Measurements from ENCODE around the gene CARMIL3.
"Not testable (repeated sequence)": the region's sequence is repeated elsewhere in the genome, so short reads cannot be mapped to it uniquely, and the experiment has no call there.

CARMIL3 gene

DNA sequence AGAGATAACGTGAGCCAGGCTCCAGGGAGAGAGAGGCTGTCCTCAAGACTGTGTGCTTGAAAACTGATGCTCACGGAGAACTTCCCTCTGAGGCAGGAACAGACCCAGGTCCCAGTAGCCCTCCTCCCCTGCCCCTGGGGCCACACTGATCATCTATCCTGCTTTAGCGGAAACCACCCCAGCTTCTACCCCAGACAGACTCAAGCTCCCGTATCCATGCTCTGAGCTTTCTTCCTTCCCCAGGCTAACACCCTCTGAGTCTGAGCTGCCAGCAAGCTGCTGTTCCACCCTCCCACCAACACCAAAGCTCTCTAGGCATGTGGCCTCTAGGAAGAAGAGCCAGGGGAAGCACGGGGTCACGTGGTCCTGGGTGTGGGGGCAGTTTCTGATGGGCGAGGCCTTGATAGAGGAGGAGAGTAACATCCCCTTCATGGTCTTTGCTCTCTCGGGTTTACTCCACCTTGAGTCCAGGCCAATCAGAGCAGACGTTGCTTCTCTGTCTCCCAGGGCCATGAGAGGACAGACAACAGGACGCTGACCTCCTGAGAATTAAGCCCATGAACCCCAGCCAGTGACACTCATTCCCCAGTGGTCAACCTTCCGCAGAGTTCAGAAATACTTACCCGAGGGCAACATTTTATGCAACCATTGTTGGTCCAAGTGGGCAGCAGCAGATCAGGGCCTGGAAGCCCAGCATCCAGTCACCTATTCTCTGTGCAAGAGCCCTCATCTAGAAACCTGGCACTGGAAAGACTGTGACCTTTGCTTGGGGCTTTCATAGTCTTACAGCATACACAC, 43.7 kb downstream of the CARMIL3 start:
- DNase-seq (ENCODE audit: low read depth in 2 of 2), result peak; percentile 47 to 75

DNA sequence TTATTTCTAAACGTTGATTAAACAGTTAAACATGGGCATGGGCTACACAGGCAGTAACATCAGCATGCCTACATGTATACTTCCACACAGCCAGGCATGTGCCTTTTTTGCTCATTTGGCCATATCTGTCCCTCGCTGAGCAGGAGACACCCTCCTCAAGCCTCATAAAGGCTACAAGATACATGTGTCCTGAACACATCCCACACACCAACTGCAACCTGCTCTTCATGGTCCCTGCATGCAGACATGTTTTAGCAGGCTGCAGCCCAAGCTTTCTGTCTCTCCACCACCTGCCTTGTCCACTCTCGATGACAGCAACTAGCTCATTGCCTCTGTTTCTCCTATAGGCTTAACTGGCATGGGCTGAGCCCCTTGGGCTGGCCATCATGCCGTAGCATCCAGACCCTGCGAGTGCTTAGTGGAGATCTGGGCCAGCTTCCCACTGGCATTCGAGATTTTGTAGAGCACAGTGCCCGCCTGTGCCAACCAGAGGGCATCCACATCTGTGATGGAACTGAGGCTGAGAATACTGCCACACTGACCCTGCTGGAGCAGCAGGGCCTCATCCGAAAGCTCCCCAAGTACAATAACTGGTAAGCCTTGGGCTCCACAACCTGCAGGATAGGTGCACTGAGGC, 44.9 kb downstream of the CARMIL3 start:
- DNase-seq (ENCODE audit: low read depth in 2 of 2), result no peak

DNA sequence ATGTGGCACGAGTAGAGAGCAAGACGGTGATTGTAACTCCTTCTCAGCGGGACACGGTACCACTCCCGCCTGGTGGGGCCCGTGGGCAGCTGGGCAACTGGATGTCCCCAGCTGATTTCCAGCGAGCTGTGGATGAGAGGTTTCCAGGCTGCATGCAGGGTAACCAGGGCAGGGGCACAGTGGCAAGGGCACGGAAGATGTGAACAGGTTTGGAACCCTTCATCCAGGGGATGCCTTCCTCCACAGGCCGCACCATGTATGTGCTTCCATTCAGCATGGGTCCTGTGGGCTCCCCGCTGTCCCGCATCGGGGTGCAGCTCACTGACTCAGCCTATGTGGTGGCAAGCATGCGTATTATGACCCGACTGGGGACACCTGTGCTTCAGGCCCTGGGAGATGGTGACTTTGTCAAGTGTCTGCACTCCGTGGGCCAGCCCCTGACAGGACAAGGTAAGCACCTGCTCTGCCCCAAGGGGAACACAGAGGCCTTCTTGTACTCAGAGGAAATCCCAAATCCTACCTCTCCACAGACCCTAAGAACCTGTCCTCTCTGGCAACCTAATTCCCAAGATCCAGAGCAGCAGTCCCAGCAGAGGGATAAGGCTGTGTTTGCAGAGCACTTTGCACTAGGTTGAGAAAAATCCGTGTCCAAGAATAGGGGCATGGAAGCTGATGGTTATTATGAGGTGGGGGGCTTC, 46.6 kb downstream of the CARMIL3 start:
- DNase-seq (ENCODE audit: low read depth in 2 of 2), result no peak

DNA sequence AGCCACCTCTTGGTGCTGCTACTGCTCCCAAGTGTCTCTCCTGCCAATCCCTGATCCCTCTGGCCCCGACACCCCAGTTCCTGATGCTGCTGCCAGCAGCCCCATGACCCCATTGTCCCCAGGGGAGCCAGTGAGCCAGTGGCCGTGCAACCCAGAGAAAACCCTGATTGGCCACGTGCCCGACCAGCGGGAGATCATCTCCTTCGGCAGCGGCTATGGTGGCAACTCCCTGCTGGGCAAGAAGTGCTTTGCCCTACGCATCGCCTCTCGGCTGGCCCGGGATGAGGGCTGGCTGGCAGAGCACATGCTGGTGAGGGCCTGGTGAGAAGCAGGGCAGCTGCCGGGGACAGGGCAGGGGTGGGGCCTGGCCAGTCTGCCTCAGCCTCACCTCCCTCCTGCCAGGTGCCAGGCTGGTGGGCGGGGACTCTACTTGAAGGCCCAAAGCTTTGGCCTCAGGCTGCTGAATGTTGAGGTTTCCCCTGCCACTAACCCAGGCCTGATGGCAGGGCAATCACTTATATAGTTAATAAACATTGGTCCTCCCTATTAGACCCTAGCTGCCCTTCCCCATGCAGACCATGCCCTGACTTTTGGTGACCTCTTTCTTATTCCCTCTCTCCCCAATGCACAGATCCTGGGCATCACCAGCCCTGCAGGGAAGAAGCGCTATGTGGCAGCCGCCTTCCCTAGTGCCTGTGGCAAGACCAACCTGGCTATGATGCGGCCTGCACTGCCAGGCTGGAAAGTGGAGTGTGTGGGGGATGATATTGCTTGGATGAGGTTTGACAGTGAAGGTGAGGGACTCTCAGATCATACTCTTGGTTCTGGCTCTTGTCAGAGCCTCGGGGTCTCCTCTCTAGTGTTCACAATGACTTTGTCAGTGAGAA, 47.4 kb downstream of the CARMIL3 start:
- DNase-seq (ENCODE audit: low read depth in 2 of 2), result no peak

DNA sequence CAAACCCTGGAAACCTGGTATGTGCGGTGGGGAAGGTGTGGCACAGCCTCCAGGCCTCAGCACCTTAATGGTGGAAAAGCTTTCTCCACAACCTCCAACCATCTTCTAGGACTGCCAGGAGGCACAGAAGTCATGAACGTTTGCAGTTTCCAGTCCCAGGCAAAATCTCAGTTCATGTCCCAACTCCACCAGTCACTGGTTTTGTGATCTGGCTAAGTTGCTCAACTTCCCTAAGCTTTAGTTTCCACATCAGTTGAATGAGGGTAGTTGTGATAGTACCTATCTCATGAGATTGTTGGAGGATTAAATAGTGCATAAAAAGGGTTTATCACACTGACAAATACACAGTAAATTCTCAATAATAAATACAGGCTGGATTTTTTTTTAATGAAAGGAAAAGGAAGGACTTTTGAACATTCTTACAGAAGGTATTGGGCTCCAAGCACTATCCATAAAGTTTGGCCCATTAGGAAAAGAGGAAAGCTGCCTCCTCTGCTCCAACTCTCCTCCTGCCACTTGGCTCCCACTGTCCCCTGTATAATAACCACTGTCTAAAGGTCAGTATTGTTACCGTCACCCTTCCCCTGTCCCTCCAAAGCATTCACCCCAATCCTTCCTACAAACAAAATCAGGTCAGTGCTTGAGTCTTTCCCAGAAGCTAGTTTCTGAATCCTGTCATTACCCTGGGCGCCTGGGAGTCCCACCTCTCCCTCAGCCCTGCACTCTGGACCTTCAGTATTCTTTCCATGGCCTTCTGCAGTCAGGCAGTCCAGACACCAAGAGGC, 48.6 kb downstream of the CARMIL3 start:
- no peak for DNase-seq (ENCODE audit: low read depth in 2 of 2)

DNA sequence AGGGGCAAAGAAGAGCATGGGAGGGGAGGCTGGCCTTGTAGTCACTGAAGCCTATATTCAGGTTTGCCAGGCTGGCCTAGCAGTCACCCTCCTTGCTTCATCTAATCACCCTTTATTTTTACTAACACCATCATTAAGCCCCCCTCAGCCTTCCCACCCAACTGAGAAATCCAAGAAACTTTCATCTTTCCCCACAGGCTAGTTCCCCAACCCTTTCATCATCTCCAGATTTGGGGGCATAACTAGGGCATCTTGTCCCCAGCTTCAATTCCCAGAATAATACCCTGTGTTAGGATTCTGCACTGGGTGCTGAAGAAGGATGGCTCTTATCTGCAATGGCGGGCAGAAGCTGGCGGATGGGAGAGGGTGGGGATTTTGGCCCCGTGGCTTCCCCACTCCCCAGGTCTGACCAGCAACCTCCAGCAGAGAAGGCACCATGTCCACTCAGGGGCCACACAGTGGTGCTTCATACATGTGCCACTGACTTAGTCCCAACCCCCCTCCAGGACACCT, 49.2 kb downstream of the CARMIL3 start:
- no peak for DNase-seq (ENCODE audit: low read depth in 2 of 2)

DNA sequence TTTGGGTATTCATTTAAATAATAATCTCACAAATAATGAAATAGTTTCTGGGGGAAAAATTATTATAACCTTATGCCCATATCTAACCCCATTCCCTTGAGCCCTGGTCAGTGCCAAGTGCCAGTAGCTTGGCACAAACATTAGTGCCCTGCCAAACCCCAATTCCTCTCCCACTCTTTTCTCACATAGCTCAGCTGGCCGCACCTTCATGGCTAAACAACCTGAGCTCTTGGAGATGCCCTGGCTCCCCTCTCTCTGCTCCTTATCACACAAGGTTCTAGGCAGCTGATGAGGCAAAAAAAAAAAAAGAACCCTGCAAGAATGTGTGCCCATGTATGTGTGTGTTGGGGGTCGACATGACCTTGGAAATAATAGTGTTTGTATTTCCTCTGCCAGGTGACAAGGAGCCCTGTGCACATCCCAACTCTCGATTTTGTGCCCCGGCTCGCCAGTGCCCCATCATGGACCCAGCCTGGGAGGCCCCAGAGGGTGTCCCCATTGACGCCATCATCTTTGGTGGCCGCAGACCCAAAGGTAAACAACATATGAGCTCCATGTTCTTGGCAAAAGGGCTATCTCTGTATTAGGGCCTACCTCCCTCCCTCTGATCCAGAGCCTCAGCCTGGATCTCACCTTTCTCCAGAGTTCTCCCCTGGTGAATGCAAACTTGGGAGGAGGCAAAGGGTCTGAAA, 50.7 kb downstream of the CARMIL3 start:
- DNase-seq (ENCODE audit: low read depth in 2 of 2), result no peak

DNA sequence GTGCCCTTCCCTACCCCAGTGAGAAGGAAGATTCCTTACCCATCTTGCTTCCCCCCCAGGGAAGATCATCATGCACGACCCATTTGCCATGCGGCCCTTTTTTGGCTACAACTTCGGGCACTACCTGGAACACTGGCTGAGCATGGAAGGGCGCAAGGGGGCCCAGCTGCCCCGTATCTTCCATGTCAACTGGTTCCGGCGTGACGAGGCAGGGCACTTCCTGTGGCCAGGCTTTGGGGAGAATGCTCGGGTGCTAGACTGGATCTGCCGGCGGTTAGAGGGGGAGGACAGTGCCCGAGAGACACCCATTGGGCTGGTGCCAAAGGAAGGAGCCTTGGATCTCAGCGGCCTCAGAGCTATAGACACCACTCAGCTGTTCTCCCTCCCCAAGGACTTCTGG, 51.6 kb downstream of the CARMIL3 start:
- DNase-seq (ENCODE audit: low read depth in 2 of 2), result no peak

DNA sequence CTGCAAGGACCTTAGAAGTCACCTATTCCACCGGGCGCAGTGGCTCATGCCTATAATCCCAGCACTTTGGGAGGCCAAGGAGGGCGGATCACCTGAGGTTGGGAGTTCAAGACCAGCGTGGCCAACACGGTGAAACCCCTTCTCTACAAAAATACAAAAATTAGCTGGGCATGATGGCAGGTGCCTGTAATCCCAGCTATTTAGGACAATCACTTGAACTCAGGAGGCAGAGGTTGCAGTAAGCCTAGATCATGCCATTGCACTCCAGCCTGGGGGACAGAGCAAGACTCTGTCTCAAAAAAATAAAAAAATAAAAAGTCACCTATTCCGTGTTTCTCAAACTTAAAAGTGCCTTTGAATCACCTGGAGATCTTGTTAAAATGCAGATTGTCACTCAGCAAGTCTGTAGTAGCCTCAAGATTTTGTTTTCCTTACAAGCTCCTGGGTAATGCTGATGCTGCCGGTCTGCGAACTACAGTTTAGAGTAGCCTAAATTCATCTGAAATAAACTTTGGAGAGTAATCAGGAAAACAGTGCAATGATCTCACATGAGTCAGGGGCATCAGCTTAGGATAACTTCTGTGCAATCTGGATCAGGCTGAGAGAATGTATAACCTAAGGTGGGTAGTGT, 53.9 kb downstream of the CARMIL3 start:
- not testable (repeated sequence) for DNase-seq (ENCODE audit: low read depth in 2 of 2)

DNA sequence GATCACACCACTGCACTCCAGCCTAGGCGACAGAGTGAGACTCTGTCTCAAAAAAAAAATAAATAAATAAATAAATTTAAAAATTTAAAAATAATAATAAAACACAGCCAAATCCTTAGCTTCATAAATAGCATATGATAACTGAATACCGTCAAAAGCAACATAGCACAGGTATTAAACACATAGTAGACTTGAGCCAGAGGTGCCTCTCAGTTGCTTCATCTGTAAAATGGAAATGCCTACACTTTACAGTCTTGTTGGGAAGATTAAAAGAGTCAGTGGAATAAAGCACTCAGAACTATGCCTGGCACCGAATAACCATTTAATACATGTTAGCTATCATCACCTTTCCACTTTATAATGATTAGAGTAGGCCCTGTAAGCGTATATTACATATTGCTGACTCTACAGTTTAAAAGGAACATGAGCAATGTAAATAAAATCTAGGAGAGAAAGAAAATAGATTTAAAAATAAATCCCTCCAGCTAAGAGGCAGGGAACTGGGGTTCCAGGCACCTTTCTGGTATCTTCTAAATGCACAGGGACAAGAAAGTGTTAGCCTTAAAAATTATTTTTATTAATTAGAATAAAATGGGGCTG, 55.0 kb downstream of the CARMIL3 start:
- no peak for DNase-seq (ENCODE audit: low read depth in 2 of 2)

DNA sequence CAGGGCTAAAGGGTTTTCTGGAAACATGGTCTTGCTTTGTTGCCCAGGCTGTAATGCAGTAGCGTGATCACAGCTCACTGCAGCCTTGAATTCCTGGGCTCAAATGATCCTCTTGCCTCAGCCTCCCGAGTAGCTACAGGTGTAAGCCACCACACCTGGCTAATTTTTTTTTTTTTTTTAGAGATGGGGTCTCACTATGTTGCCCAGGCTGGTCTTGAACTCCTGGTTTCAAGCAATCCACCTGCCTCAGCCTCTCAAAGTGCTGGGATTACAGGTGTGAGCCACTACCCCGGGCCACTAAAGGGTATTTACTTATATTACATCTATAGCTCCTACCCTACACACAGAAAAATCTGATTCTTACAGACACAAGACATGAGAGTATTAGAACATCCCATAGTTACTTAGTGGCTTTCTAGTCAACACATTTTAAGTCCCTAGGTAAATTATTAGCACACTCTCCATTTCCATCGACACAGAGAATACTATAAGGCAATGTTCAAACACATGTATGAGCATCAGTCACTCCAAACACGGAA, 56.6 kb downstream of the CARMIL3 start:
- no peak for DNase-seq (ENCODE audit: low read depth in 2 of 2)

DNA sequence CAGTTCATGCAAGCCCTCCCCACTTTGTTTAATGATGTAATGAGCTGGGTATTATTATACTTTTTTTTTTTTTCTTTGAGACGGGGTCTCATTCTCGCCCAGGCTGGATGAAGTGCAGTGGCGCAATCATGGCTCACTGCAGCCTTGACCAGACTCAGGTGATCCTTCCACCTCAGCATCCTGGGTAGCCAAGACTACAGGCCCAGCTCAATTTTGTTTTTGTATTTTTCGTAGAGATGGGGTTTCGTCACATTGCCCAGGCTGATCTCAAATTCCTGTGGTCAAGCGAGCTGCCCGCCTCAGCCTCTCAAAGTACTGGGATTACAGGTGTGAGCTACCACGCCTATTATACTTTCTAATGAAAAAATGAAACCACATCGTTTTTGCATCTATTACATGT, 58.3 kb downstream of the CARMIL3 start:
- DNase-seq (ENCODE audit: low read depth in 2 of 2), result no peak

DNA sequence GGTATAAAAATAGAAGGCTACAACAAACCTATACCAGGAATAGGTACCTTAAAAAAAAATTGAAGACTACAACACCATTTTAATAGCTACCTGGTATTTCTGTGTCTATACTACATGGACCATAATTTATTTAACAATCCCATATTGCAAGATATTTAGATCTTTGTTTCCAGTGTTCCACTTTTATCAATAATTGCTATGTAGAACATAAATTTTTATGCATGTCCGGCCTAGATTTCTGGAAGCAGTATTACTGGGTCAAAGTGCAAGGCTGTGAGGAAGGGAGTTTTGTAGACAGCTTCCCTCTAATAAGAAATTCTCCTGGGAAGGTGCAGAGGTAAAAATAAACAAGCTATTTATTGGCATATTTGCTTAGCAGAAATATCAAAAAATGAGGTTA, 58.7 kb downstream of the CARMIL3 start:
- DNase-seq (ENCODE audit: low read depth in 2 of 2), result no peak

DNA sequence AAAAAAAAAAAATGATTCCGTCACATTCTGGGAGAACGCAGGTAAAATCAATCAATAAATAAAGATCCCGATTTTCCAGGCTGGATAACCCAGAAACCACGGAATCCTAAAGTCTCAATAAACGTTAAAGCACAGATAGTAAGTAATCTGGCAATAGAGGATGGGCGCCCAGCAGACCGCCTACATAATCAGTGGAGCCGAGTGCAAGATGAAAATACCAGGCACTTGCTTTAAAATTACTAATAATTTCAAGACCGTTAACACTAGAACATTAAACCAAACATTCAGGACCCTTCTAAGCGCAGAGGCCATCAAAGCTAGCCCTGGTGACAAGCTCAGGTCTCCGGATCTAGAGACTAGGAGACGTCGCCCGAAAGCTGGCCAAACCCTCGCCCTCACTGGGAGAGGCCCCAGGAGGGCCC, 61.6 kb downstream of the CARMIL3 start:
- no peak for DNase-seq (ENCODE audit: low read depth in 2 of 2)

DNA sequence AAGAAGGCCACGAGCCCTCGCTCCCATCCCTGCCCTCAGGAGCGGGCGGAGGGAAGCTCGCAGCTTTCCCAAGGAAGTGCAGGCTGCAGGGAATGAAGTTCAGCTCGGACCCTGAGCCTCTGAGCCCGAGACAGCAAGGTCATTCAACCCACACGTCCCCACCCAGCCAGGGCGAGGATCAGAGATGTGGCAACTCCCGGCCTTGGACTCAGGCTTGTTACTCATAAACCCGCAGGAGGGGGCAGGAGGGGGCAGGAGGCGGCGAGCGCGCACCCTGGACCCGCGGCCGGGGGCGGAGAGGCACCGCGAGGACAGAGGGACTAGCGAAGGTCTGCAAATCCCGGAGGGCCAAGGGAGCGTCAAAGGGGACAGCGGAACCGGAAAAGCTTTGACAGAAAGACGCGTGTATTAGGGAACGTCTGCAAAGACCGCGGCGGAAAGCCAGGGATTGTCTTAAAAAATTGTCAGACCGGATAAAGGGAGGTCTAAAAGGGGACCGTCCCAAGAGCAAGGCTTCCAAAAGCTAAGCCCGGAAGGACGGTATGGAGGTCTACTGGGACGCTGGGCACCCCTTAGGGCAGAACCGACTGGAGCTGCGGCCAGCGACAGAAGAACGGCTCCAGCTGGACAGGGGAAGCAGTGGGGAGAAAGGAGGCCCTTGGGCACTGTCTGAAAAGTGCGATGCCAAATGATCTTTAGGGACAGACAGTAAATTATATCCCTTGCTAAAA, 62.2 kb downstream of the CARMIL3 start:
- peak; percentile 72 to 80 for DNase-seq (ENCODE audit: low read depth in 2 of 2)

DNA sequence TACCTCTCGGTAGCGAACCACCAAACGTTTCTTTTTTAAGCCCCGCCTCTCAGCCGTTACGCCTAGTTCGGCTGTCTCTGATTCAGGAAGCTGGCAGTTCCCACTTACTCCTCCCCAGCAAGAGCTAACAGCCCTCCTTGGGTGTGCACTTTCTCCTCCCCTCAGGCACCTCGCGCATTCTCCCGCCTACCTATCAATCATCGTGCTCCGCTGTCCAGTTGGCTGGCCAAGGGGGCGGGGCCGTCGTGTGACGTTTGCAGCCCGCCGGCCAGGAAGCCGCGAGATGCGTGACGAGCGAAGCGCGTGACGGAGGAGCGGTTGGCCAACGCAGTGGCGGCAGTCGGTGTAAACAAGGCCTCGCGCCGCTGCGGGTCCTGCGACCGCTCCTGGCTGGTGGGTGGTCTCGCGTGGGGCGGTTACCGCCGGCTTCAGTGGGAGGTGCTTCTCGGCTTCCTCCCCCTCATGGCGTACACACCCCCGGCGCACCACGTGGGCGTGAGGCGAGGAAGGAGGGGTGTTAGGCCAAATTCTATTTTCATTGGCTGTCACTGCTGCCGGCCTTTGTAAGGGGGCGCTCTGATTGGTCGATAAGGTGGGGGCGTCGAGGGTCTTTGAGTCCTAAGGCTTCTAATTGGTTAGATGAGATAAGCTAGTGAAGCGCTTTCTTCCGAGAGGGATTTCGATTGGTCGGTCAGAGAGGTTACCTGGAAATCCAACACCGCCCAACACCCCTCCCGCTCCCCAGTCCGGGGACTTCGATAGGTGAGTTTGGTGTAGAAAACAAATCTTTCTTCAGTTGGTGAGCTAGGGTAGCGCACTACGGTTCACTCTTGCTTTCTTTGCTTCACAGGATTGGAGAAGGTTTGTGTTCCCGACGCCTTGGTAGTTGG, 63.0 kb downstream of the CARMIL3 start, which contains the start of the genes DCAF11 and NRL:
Gene DCAF11, plus strand, starts transcription at position 246 of the 890 bp plus-strand sequence. CDS start 818 bp downstream, outside the sequence.
Gene NRL, minus strand, starts transcription at position 418 of the 890 bp plus-strand sequence. CDS start 32,101 bp downstream, outside the sequence.
- DNase-seq (ENCODE audit: low read depth in 2 of 2), result peak; percentile 96 to 98

All from stimulated activated CD4-positive, alpha-beta T cell treated with anti-CD3 and anti-CD28 coated beads, Interleukin-4, amount 100 ng/mL, for 48 hours (primary cell).